ENCODE data around the gene NAPEPLD.
"Not testable (repeated sequence)": the region's sequence is repeated elsewhere in the genome, so short reads cannot be mapped to it uniquely, and the experiment has no call there.

NAPEPLD gene

GRCh38 chr7:103148994-103149807 is at the start of gene NAPEPLD:
NAPEPLD (minus strand) TSS chr7:103149099; CDS start chr7:103128776, 20,323 bp downstream.
- DNase-seq (ENCODE audit: low spot score): peak; percentile 86

- not testable (repeated sequence) for DNase-seq (ENCODE audit: low spot score)
Measured at GRCh38 chr7:103198079-103198478, 49.2 kb upstream of the NAPEPLD start.

GRCh38 chr7:103195364-103195763 is 46.5 kb upstream of the NAPEPLD start:
- DNase-seq (ENCODE audit: low spot score): not testable (repeated sequence)

GRCh38 chr7:103172415-103173146 is 23.7 kb upstream of the NAPEPLD start:
- DNase-seq (ENCODE audit: low spot score): not testable (repeated sequence)

GRCh38 chr7:103171695-103172414 is 23.0 kb upstream of the NAPEPLD start:
- DNase-seq (ENCODE audit: low spot score): not testable (repeated sequence)

- not testable (repeated sequence) for DNase-seq (ENCODE audit: low spot score)
Measured at GRCh38 chr7:103166921-103167544, 18.1 kb upstream of the NAPEPLD start.

GRCh38 chr7:103163087-103163825 is 14.4 kb upstream of the NAPEPLD start:
- not testable (repeated sequence) for DNase-seq (ENCODE audit: low spot score)

- DNase-seq (ENCODE audit: low spot score): not testable (repeated sequence)
Measured at GRCh38 chr7:103162641-103163040, 13.7 kb upstream of the NAPEPLD start.

- not testable (repeated sequence) for DNase-seq (ENCODE audit: low spot score)
Measured at GRCh38 chr7:103161998-103162616, 13.2 kb upstream of the NAPEPLD start.

- DNase-seq (ENCODE audit: low spot score): not testable (repeated sequence)
Measured at GRCh38 chr7:103159072-103159471, 10.2 kb upstream of the NAPEPLD start.

GRCh38 chr7:103155331-103156024 is 6.6 kb upstream of the NAPEPLD start:
- not testable (repeated sequence) for DNase-seq (ENCODE audit: low spot score)

GRCh38 chr7:103154042-103154441 is 5.1 kb upstream of the NAPEPLD start:
- DNase-seq (ENCODE audit: low spot score): no peak

- DNase-seq (ENCODE audit: low spot score): not testable (repeated sequence)
Measured at GRCh38 chr7:103152744-103153617, 4.1 kb upstream of the NAPEPLD start.

- DNase-seq (ENCODE audit: low spot score): not testable (repeated sequence)
Measured at GRCh38 chr7:103151993-103152676, 3.2 kb upstream of the NAPEPLD start.

- no peak for DNase-seq (ENCODE audit: low spot score)
Measured at GRCh38 chr7:103150192-103150591, 1.3 kb upstream of the NAPEPLD start.

GRCh38 chr7:103149808-103150180 is 895 bp upstream of the NAPEPLD start:
- DNase-seq (ENCODE audit: low spot score): no peak

- no peak for DNase-seq (ENCODE audit: low spot score)
Measured at GRCh38 chr7:103148131-103148993, 537 bp downstream of the NAPEPLD start.

Data from iPS-NIHi11 (cell line).